Activated CD4-positive, alpha-beta T cell treated with anti-CD3 and anti-CD28 coated beads for 24 hours (primary cell): ENCODE results near the gene PLAU.

Source experiments
- DNase-seq, 2 donors: peaks; one replicate each; pipeline ENCODE4 v3.0.0-alpha.2; 2020; ENCODE audit warnings: low read depth in 2 of 2

Gene PLAU

GRCh38 chr10:73910764-73911552 is at the start of gene PLAU:
Gene PLAU, plus strand, starts transcription at chr10:73911132. Its CDS starts 424 bp downstream, at chr10:73911556.
- peak in 1 of 2 donors; percentile 26 for DNase-seq

DNA sequence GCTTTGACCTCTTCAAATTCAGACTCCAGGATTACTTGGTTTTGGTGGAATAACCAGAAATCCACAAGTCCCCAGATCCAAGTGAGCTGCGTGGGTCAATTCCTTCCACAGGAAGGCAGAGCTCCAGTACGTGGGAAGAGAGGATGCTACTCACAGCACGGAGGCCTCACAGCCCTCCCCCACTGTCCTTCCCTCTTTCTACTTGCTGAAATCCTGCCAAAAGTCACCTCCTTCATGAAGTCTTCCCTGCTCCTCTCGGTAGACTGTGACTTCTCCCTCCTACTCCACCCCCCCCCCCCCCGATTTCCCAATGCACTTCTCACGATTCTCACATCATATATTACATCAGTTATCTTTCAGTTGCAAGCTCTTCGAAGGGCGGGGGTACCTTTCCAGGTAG is 48.9 kb upstream of the PLAU start:
- no peak for DNase-seq

GRCh38 chr10:73863039-73863817 is 47.7 kb upstream of the PLAU start:
- no peak for DNase-seq

GRCh38 chr10:73864229-73864628 is 46.7 kb upstream of the PLAU start:
- no peak for DNase-seq

DNA sequence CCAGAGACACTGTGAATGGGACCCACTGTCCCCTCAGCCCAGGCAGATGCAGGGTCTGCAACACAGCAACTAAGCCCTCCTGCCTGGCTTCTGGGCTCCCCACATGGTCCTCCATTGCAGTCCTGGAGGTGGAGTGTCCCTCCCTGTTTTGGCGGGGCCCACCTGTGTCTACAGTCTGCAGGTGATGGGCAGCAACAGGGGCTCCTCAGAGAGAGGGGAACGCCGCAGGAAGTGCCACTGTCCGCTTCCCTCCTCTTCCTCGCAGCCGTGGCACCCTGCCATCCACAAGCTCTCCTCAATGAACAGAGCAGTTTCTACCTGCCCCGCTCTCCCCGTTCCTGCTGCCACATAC is 45.8 kb upstream of the PLAU start:
- no peak for DNase-seq

GRCh38 chr10:73865459-73866442 is 45.2 kb upstream of the PLAU start:
- DNase-seq = peak; percentile 26 to 41

DNA sequence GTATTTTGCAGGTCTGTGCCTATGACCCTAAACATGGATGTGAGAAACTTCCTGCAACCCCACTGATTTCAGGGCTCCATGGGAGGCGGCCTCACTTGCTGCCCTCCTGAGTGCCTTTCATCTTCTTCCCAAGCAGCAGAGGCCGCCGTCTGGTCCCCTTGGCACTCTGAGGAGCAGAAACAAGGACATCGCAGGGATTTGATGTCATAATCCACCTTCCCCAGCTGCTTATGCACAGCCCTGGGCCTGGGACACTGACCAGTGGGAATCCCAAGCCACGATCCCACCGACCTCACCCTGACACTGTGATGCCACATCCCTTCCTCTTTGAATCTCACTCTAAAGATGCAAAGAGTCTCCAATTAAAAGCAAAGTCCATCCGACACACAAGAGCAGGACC is 44.3 kb upstream of the PLAU start:
- no peak for DNase-seq

- DNase-seq = no peak
Measured at GRCh38 chr10:73867126-73867807, 43.7 kb upstream of the PLAU start.

DNA sequence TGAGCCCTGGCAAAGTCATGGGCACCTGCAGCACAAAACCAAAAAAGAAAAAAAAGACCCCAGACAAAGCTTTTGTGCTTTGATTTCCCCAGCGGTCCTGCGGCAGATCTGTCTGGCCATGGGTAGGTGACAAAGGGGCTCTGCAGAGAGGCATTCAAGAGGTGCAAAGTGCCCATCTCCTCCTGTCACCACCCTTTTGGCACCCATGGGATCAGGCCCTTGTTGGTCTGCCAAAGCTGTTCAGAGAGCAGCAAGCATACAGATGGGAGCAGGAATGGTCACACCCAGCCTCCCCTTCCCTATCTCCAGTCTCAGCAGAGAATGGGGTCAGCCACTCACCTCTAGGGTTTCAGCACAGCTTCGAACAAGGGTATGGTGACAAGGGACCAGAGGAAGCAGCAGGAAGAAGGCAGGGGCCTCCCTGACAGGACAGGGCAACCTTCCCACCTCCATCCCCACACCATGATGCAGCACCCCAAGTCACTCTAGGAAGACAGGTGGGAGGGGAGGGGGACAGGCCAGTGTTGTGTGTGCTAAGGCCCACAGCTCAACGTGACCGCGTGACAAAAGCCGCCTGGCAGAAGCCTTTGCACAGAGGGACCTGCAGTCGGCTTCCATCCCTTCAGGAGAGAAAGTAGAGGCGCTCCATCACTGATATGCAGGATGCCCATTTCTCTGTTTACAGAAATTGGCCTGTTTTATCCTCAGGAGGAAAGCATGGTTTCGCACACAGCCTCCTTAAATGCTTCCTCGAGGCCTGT is 42.9 kb upstream of the PLAU start:
- DNase-seq = no peak

- DNase-seq = no peak
Measured at GRCh38 chr10:73868655-73869195, 42.2 kb upstream of the PLAU start.

DNA sequence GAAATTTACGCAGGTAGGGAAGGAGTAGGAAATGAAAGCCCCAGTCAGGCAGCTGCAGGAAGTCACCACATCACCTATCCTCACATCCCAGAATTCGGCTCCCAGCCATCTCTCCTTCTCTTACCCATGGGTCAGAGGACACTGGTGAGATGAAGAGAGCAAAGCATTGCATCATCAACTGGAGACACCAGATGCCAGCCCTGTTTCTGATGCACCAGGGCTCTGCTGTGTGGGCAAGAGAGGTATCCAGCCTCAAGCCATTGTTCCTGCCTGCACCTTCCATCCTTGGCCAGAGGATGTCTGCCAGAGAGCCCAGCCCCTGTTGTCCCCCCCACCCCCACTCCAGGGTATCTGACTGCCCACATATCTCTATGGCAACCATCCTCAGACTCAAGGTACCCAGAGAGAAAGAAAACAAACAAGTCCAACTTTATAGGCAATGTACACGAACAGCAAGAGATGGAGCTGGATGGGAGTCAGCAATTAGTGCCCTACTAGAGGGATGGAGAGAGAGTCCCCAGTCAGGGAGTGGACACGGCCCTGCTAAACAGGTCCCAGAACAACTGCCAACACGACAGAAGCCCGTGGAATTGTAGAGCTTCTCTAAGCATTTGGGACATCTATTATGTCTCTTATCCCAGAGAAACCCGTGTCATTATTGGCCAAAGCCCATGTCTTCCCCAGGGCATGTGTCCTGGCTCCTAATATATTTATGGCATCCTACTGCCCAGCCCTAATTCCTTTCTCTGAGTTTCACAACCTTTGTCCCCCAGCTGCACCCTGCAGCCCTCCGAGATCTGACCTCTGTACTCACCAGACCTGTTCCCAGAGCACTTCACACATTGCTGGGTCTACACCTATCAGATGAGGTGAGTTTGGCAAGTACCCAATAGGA is 39.4 kb upstream of the PLAU start:
- DNase-seq = no peak

DNA sequence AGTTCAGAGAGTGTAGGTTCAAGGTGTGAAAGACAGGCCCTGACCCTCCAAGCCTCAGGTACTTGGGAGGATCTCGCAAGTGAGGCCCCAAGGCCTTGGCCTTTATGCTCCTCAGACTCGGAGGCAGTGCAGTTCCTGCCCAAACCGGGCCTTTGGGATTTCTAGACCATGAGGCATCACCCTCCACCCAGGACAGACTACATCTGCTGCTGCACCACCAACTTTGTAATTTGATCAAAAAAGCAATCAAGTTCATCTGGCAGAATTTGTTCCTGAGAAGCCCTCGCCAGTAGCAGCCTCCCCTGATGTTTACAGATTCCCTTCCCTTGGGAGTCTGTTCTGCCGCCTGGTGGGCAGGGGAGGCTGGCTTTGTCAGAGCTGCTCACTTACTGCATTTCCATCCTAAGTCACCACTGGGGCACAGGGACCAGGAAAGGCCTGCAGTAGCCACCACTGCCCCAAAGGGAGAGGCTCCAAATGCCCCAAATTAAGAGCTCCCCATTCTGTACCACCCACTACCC is 38.7 kb upstream of the PLAU start:
- no peak for DNase-seq

DNA sequence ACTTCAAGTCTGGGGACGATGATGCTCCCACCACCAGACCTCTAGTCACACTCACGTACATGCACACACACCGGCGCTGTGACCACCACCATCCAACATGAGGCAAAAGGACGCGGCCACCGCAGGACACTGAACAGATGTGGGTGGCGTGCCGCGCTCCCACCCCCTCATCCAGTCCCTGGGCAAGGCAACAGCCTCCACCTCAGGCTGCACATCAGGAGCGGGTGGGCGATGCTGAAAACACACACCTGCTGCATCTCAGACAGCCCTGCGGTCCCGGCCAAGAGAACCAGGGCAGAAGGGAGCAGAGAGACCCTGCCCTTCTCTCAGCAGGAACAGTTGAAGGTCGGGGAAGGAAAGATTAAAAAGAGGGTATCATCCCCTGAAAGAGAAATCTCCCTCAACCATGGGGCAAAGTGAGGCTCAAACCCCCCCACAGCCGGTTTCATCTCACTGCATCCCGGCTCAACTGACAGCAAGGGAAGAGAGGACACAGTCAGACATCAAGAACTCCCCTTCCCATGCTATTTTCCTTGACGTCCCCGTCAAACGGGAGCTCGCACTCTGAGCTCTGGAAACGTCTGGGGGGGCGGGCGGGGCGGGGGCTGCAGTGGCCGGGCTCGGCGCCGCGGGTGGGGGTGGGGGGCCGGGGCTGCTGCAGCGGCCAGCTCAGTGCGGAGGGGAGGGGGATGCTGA is 37.6 kb upstream of the PLAU start:
- DNase-seq = no peak

GRCh38 chr10:73873838-73874215 is 37.1 kb upstream of the PLAU start:
- no peak for DNase-seq

GRCh38 chr10:73874267-73875138 is 36.4 kb upstream of the PLAU start, which contains the start of gene CAMK2G:
Gene CAMK2G, minus strand, starts transcription at chr10:73874555. Its CDS starts 94 bp downstream, at chr10:73874461.
- DNase-seq = peak; percentile 64 to 66

DNA sequence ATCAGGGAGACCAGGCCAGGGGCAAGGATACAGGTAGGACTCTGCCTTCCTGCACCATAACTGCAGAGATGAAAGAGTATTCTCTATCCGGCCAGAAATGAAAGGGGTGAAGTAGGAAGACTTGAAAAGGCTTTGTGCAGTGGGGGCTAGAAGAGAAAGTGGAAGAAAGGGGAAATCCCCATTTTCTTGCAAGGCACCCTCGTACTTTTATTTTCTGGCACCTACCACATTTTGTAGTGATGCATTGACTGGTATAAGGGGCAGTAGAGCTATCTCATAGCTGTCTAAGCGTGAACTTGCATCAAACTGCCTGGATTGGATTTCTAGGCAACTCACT is 35.8 kb upstream of the PLAU start:
- DNase-seq = peak in 1 of 2 donors; percentile 37

DNA sequence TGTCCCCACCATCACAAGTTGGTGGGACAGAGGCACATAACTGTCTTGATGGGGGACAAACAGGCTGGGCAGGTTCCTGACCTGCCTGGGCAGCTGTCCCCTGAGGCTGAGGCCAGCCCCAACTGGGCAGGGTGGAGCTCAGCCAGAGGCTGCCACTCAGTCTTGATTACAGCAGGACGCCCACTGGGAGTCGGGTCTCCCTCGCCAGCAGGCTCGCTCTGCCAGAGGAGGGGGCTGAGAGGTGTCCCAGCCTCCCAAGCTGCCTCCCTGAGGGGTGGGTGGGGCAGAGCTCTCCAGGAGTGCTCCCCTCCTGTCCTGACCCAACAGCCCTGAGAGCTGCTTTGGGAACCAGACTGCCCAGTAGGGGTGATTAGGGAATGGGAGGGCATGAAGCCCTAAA is 34.8 kb upstream of the PLAU start:
- no peak for DNase-seq

GRCh38 chr10:73876566-73876965 is 34.4 kb upstream of the PLAU start:
- DNase-seq = no peak
